ENCODE measurements around the gene HS1BP3. TPM values are rescaled to one million over a fixed set of nuclear protein-coding genes. Genes with fewer than 3 reads are reported as not detected.

Gene HS1BP3
- total and polyA plus RNA-seq, 2 of the 13 experiments (the other 11 are each of a cell fraction or from before 2014, with no cell fraction given): 15.2 to 22.0 TPM

- TF ChIP-seq DDIT3 (CRISPR knock-in tag; IDR thresholded peaks at IDR 0.05): no peak
- TF ChIP-seq ZGPAT (CRISPR knock-in tag; IDR thresholded peaks at IDR 0.05): peak; percentile 85
- TF ChIP-seq SMC3 (IDR thresholded peaks at IDR 0.05; ENCODE audit: low read length): peak; percentile 12; the same call in 1 of the 2 replicates
- peak; percentile 95 for TF ChIP-seq ZNF598 (CRISPR knock-in tag; IDR thresholded peaks at IDR 0.05; ENCODE audit: borderline replicate concordance)
- no peak; the same call in 1 of the 2 replicates for TF ChIP-seq RBAK (CRISPR knock-in tag; IDR thresholded peaks at IDR 0.05)
- TF ChIP-seq, protein P1, sequence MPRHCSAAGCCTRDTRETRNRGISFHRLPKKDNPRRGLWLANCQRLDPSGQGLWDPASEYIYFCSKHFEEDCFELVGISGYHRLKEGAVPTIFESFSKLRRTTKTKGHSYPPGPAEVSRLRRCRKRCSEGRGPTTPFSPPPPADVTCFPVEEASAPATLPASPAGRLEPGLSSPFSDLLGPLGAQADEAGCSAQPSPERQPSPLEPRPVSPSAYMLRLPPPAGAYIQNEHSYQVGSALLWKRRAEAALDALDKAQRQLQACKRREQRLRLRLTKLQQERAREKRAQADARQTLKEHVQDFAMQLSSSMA (CRISPR knock-in tag; IDR thresholded peaks at IDR 0.05): no peak; the same call in 1 of the 2 replicates
- TF ChIP-seq NCOR1 (IDR thresholded peaks at IDR 0.05; ENCODE audit: borderline replicate concordance, low read length): peak; percentile 90
- TF ChIP-seq, protein P2, sequence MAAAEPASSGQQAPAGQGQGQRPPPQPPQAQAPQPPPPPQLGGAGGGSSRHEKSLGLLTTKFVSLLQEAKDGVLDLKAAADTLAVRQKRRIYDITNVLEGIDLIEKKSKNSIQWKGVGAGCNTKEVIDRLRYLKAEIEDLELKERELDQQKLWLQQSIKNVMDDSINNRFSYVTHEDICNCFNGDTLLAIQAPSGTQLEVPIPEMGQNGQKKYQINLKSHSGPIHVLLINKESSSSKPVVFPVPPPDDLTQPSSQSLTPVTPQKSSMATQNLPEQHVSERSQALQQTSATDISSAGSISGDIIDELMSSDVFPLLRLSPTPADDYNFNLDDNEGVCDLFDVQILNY (CRISPR knock-in tag; conservative IDR thresholded peaks at IDR 0.05): no peak
- no peak; the same call in 1 of the 2 replicates for TF ChIP-seq ARID3A (IDR thresholded peaks at IDR 0.05; ENCODE audit: low read depth, low read length)
- TF ChIP-seq, protein P3, sequence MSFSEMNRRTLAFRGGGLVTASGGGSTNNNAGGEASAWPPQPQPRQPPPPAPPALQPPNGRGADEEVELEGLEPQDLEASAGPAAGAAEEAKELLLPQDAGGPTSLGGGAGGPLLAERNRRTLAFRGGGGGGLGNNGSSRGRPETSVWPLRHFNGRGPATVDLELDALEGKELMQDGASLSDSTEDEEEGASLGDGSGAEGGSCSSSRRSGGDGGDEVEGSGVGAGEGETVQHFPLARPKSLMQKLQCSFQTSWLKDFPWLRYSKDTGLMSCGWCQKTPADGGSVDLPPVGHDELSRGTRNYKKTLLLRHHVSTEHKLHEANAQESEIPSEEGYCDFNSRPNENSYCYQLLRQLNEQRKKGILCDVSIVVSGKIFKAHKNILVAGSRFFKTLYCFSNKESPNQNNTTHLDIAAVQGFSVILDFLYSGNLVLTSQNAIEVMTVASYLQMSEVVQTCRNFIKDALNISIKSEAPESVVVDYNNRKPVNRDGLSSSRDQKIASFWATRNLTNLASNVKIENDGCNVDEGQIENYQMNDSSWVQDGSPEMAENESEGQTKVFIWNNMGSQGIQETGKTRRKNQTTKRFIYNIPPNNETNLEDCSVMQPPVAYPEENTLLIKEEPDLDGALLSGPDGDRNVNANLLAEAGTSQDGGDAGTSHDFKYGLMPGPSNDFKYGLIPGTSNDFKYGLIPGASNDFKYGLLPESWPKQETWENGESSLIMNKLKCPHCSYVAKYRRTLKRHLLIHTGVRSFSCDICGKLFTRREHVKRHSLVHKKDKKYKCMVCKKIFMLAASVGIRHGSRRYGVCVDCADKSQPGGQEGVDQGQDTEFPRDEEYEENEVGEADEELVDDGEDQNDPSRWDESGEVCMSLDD (CRISPR knock-in tag; IDR thresholded peaks at IDR 0.05; ENCODE audit: borderline replicate concordance): peak; percentile 59; the same call in 1 of the 2 replicates
- no peak for TF ChIP-seq LBX2 (CRISPR knock-in tag; IDR thresholded peaks at IDR 0.05; ENCODE audit: borderline replicate concordance)
- TF ChIP-seq THYN1 (CRISPR knock-in tag; IDR thresholded peaks at IDR 0.05; ENCODE audit: borderline replicate concordance, low read depth): no peak
- peak; percentile 76 for TF ChIP-seq GATAD1 (CRISPR knock-in tag; IDR thresholded peaks at IDR 0.05)
- peak; percentile 31; the same call in 1 of the 2 replicates for TF ChIP-seq ZNF891 (CRISPR knock-in tag; IDR thresholded peaks at IDR 0.05)
- TF ChIP-seq ZNF329 (CRISPR knock-in tag; IDR thresholded peaks at IDR 0.05; ENCODE audit: low read depth): peak; percentile 83; the same call in 1 of the 2 replicates
- peak; percentile 91 for TF ChIP-seq ARNTL (CRISPR knock-in tag; IDR thresholded peaks at IDR 0.05)
- TF ChIP-seq ZBTB33 (CRISPR knock-in tag; IDR thresholded peaks at IDR 0.05): peak; percentile 20; the same call in 1 of the 2 replicates
These were observed 39.6 kb downstream of the HS1BP3 start (continued) for GRCh38 chr2:20611077-20611843.

All from HepG2 (cell line).